GM12873 (cell line): ENCODE results near the gene AP1S3.

ENCODE experiments used
- CTCF ChIP-seq: IDR thresholded peaks from 2 replicates; pipeline ENCODE4 v1.5.1; 2012; ENCODE audit warnings: low read depth, mild to moderate bottlenecking, moderate library complexity, low read length, control low read depth; ENCODE audit not compliant: insufficient read depth; ENCODE audit errors: missing control alignments

AP1S3 gene

GRCh38 chr2:223735035-223735640, 102.2 kb downstream of the AP1S3 start:
- no peak for TF ChIP-seq CTCF

GRCh38 chr2:223734346-223734745, 103.0 kb downstream of the AP1S3 start:
- no peak for TF ChIP-seq CTCF

GRCh38 chr2:223732346-223732745, 105.0 kb downstream of the AP1S3 start:
- TF ChIP-seq CTCF: no peak

- no peak for TF ChIP-seq CTCF
These were observed 105.9 kb downstream of the AP1S3 start for GRCh38 chr2:223731503-223731902.

- no peak for TF ChIP-seq CTCF
These were observed 107.6 kb downstream of the AP1S3 start for GRCh38 chr2:223729781-223730180.

- TF ChIP-seq CTCF: peak; percentile 81
These were observed 109.8 kb downstream of the AP1S3 start for GRCh38 chr2:223727562-223727961.

GRCh38 chr2:223725986-223726970, 111.1 kb downstream of the AP1S3 start:
- TF ChIP-seq CTCF: no peak
